IMR-90 (cell line): ENCODE data around the gene ADPRS. TPM values are rescaled to one million over a fixed set of nuclear protein-coding genes. Genes with fewer than 3 reads are reported as not detected.

ENCODE experiments used
- ATAC-seq: fragments of 200-7000 bp; cut with Tn5 transposase; 2 replicates; pipeline ENCODE4 v1.9.1; 2020; ENCODE audit warnings: low read depth, mild to moderate bottlenecking, moderate library complexity
- BruUV-seq: library from RNA; stranded (reverse); fragments of 400-500 nt; replicated peaks from 2 replicates; lab custom pipeline; 2021; lab: Mats Ljungman, UMichigan
- CTCF ChIA-PET: fragments of 300-600 bp; formaldehyde crosslinking; extraction: SDS; loops from one replicate; lab custom pipeline; 2021; ENCODE audit warnings: antibody characterized with exemption; lab: Yijun Ruan, JAX
- POLR2A ChIA-PET: fragments of 300-600 bp; sonication (Branson Sonifier 250); formaldehyde crosslinking; loops from one replicate; lab custom pipeline; 2022; ENCODE audit warnings: antibody characterized with exemption; ENCODE audit not compliant: unreplicated experiment; lab: Charles Lee
- DNase-seq: peaks from one replicate; pipeline ENCODE4 v3.0.0; 2013
- H2AFZ ChIP-seq: replicated peaks from 2 replicates; pipeline ENCODE3; 2013; ENCODE audit warnings: low read length, mild to moderate bottlenecking; ENCODE audit not compliant: poor library complexity
- H2AK5ac ChIP-seq: 2 replicates; pipeline ENCODE4 v1.6.1; 2013; ENCODE audit warnings: low read depth, low read length, inconsistent platforms
- H2AK9ac ChIP-seq: replicated peaks from 2 replicates; pipeline ENCODE3; 2013; ENCODE audit warnings: mild to moderate bottlenecking, low read depth, low read length, moderate library complexity; ENCODE audit not compliant: poor library complexity
- H2BK120ac ChIP-seq: 2 replicates; pipeline ENCODE4 v1.6.1; 2013; ENCODE audit warnings: low read depth, low read length, inconsistent platforms
- H2BK15ac ChIP-seq: 3 replicates; pipeline ENCODE4 v1.6.1; 2013; ENCODE audit warnings: low read depth, low read length, inconsistent platforms
- H2BK20ac ChIP-seq: 2 replicates; pipeline ENCODE4 v1.6.1; 2013; ENCODE audit warnings: low read depth, mild to moderate bottlenecking, inconsistent platforms, low read length, moderate library complexity
- H2BK5ac ChIP-seq: 2 replicates; pipeline ENCODE4 v1.6.1; 2013; ENCODE audit warnings: mild to moderate bottlenecking, low read depth, low read length, inconsistent platforms; ENCODE audit not compliant: poor library complexity, severe bottlenecking
- H3K14ac ChIP-seq: replicated peaks from 2 replicates; pipeline ENCODE4 v1.6.1; 2013; ENCODE audit warnings: low read depth, low read length, inconsistent platforms
- H3K18ac ChIP-seq: 2 replicates; pipeline ENCODE4 v1.6.1; 2013; ENCODE audit warnings: low read depth, low read length, control low read depth
- H3K23ac ChIP-seq: 2 replicates; pipeline ENCODE4 v1.6.1; 2013; ENCODE audit warnings: low read depth, low read length, inconsistent platforms
- H3K27ac ChIP-seq: 2 replicates; pipeline ENCODE4 v1.5.1; 2013; ENCODE audit warnings: mild to moderate bottlenecking, control low read depth, low read length; ENCODE audit not compliant: insufficient read depth
- H3K27me3 ChIP-seq: 2 replicates; pipeline ENCODE4 v1.6.1; 2013; ENCODE audit warnings: low read length; ENCODE audit not compliant: control insufficient read depth, insufficient read depth
- H3K36me3 ChIP-seq: 2 replicates; pipeline ENCODE4 v1.6.1; 2013; ENCODE audit warnings: low read length, mixed read lengths; ENCODE audit not compliant: control insufficient read depth, insufficient read depth
- H3K4ac ChIP-seq: 2 replicates; pipeline ENCODE4 v1.6.1; 2013; ENCODE audit warnings: low read depth, low read length, inconsistent platforms
- H3K4me1 ChIP-seq: 2 replicates; pipeline ENCODE4 v1.6.1; 2013; ENCODE audit warnings: low read length, mixed read lengths; ENCODE audit not compliant: control insufficient read depth, insufficient read depth
- H3K4me2 ChIP-seq: 2 replicates; pipeline ENCODE4 v1.6.1; 2013; ENCODE audit warnings: low read depth, mild to moderate bottlenecking, control low read depth, low read length, moderate library complexity
- H3K4me3 ChIP-seq: 2 replicates; pipeline ENCODE4 v1.5.1; 2013; ENCODE audit warnings: low read depth, mild to moderate bottlenecking, control low read depth, low read length, moderate library complexity; ENCODE audit not compliant: insufficient read depth
- H3K56ac ChIP-seq: 2 replicates; pipeline ENCODE4 v1.6.1; 2013; ENCODE audit warnings: low read length, inconsistent platforms; ENCODE audit not compliant: insufficient read depth; ENCODE audit errors: extremely low read depth
- H3K79me1 ChIP-seq, 2 experiments: 2 replicates each; pipeline ENCODE4 v1.6.1; 2013; ENCODE audit warnings: low read length in 2 of 2, inconsistent platforms in 1 of 2, low read depth in 1 of 2
- H3K9ac ChIP-seq: 2 replicates; pipeline ENCODE4 v1.6.1; 2013; ENCODE audit warnings: low read depth, low read length, control low read depth
- H3K9me1 ChIP-seq: 2 replicates; pipeline ENCODE4 v1.6.1; 2013; ENCODE audit warnings: low read length, inconsistent platforms; ENCODE audit not compliant: insufficient read depth
- H3K9me3 ChIP-seq: 2 replicates; pipeline ENCODE4 v1.6.1; 2013; ENCODE audit warnings: low read length; ENCODE audit not compliant: control insufficient read depth, insufficient read depth
- H4K20me1 ChIP-seq: 2 replicates; pipeline ENCODE4 v1.6.1; 2013; ENCODE audit warnings: low read length, inconsistent platforms; ENCODE audit not compliant: insufficient read depth
- H4K5ac ChIP-seq: 2 replicates; pipeline ENCODE4 v1.6.1; 2013; ENCODE audit warnings: mild to moderate bottlenecking, low read depth, low read length, control low read depth
- H4K8ac ChIP-seq, 2 experiments: 2 replicates each; pipeline ENCODE4 v1.6.1; 2013; ENCODE audit warnings: low read depth in 2 of 2, low read length in 2 of 2, control low read depth in 1 of 2, inconsistent platforms in 1 of 2
- H4K91ac ChIP-seq: 2 replicates; pipeline ENCODE4 v1.6.1; 2013; ENCODE audit warnings: low read depth, low read length, inconsistent platforms; ENCODE audit not compliant: insufficient read depth
- CHD1 ChIP-seq: IDR thresholded peaks from 2 replicates; pipeline ENCODE4 v1.6.1; 2012; ENCODE audit warnings: low read depth, low read length, improper control_type of control experiment
- MAZ ChIP-seq: IDR thresholded peaks from 2 replicates; pipeline ENCODE4 v1.6.1; 2012; ENCODE audit warnings: low read depth, mild to moderate bottlenecking, low read length, improper control_type of control experiment, moderate library complexity, borderline replicate concordance
- NFE2L2 ChIP-seq: fragments of 150-350 bp; IDR thresholded peaks from 2 replicates; pipeline ENCODE4 v1.6.1; 2016; ENCODE audit warnings: low read depth, mild to moderate bottlenecking, low read length
- POLR2A ChIP-seq: IDR thresholded peaks from 2 replicates; pipeline ENCODE4 v1.6.1; 2012; ENCODE audit warnings: mild to moderate bottlenecking, low read depth, low read length
- RAD21 ChIP-seq: IDR thresholded peaks from 2 replicates; pipeline ENCODE4 v1.6.1; 2012; ENCODE audit warnings: low read length, improper control_type of control experiment
- WGBS, 2 experiments: methylation state at CpG; one replicate each; pipeline versions ENCODE4 v1.1.5 to v1.1.7; 2013; ENCODE audit warnings: missing lambda C conversion rate in 2 of 2; ENCODE audit not compliant: insufficient read length in 1 of 2; ENCODE audit errors: extremely low coverage in 2 of 2; 5-methylcytosine and 5-hydroxymethylcytosine counted together
- dilution Hi-C: fragments of 300-500 bp; cut with HindIII; formaldehyde crosslinking; loops from one replicate; pipeline ENCODE4 v1.14.3; 2018; ENCODE audit warnings: low sequenced_read_pairs; ENCODE audit not compliant: unreplicated experiment
- in situ Hi-C: fragments of 300-500 bp; cut with MboI; formaldehyde crosslinking; loops from 3 replicates; pipeline ENCODE4 v1.14.3; 2019; ENCODE audit warnings: low sequenced_read_pairs, inconsistent platforms, mixed read lengths
- intact Hi-C: fragments of 100-400 bp; cut with micrococcal nuclease; formaldehyde crosslinking; loops from 2 replicates; pipeline ENCODE4 v1.10.0; 2022
- polyA plus RNA-seq, 3 experiments: library from polyadenylated mRNA; depleted of rRNA; stranded (reverse); fragments of >200 nt; gene quantifications; 2 replicates each; pipeline ENCODE4 v1.2.3, GENCODE V29; 2012; ENCODE audit warnings: low replicate concordance in 1 of 3
- total RNA-seq: library from RNA; depleted of rRNA; stranded (reverse); fragments of >200 nt; gene quantifications from 2 replicates; pipeline ENCODE4 v1.2.3, GENCODE V29; 2012
- TF ChIP-seq, protein P1 (sequence below): conservative IDR thresholded peaks from 2 replicates; pipeline ENCODE4 v1.5.1; 2012; ENCODE audit warnings: mild to moderate bottlenecking, low read depth, low read length, improper control_type of control experiment

Gene ADPRS
- total and polyA plus RNA-seq, 2 of the 4 experiments (the other 2 are of a cell fraction), result 31.0 to 37.2 TPM

DNA sequence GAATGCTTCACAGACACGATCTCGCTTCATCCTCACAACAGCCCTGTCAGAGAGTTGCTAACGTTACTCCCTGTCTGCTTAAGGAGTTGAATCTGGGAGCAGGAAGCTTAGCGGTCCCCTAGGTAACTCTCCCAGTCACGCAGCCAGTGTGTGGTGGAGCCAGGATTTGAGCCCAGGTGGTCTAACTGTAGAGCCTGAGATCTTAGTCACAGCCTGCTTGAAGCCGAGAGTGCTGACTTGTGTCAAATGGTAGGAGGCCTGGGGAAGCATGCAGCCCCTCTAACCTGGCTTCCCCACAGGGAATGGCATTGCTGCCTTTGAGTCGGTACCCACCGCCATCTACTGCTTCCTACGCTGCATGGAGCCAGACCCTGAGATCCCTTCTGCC is 4.1 kb downstream of the ADPRS start:
- H3K9me1 ChIP-seq, result peaks cover 5% of the 10 kb centered on the region; the same call in 1 of the 2 replicates
- no peak overlapping the region for H2AK9ac ChIP-seq
- H3K4me2 ChIP-seq, result no peak overlapping the region
- ATAC-seq (no peak), DNase-seq (no peak)
- H2BK120ac ChIP-seq, result no peak overlapping the region
- 100% methylated on average over 3 of the region's 9 CpGs; no CpG with 5 or more reads in 1 of the 2 experiments for WGBS, 2 experiments
- H3K4me3 ChIP-seq, result no peak overlapping the region
- no peak overlapping the region for H4K5ac ChIP-seq
- no peak overlapping the region for H2BK15ac ChIP-seq
- H3K27me3 ChIP-seq, result no peaks in the 10 kb centered on the region
- H2BK5ac ChIP-seq, result no peak overlapping the region
- no peak overlapping the region for H2AFZ ChIP-seq
- ChIA-PET POLR2A (no interaction called here), CTCF (no interaction called here)
- no peak overlapping the region for H3K4ac ChIP-seq
- H3K56ac ChIP-seq, result no peak overlapping the region
- peaks cover 7% of the 10 kb centered on the region; the same call in 1 of the 2 replicates for H4K20me1 ChIP-seq
- peaks cover 35% of the 10 kb centered on the region for H3K36me3 ChIP-seq
- intact Hi-C loops, result no loop called here
- no peak overlapping the region for H3K9ac ChIP-seq
- H3K4me1 ChIP-seq, result peaks cover 2% of the 10 kb centered on the region; the same call in 1 of the 2 replicates
- H2AK5ac ChIP-seq, result no peak overlapping the region
- H4K91ac ChIP-seq, result no peak overlapping the region
- H4K8ac ChIP-seq, result no peak overlapping the region
- no peak overlapping the region for H3K18ac ChIP-seq
- TF ChIP-seq POLR2A, result no peak
- no peak for TF ChIP-seq RAD21
- no peak for TF ChIP-seq MAZ
- TF ChIP-seq, protein P1, sequence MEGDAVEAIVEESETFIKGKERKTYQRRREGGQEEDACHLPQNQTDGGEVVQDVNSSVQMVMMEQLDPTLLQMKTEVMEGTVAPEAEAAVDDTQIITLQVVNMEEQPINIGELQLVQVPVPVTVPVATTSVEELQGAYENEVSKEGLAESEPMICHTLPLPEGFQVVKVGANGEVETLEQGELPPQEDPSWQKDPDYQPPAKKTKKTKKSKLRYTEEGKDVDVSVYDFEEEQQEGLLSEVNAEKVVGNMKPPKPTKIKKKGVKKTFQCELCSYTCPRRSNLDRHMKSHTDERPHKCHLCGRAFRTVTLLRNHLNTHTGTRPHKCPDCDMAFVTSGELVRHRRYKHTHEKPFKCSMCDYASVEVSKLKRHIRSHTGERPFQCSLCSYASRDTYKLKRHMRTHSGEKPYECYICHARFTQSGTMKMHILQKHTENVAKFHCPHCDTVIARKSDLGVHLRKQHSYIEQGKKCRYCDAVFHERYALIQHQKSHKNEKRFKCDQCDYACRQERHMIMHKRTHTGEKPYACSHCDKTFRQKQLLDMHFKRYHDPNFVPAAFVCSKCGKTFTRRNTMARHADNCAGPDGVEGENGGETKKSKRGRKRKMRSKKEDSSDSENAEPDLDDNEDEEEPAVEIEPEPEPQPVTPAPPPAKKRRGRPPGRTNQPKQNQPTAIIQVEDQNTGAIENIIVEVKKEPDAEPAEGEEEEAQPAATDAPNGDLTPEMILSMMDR, result no peak
- TF ChIP-seq NFE2L2, result no peak
- TF ChIP-seq CHD1, result no peak
- no peak overlapping the region for H3K27ac ChIP-seq
- in situ Hi-C loops, result no loop called here
- dilution Hi-C loops, result no loop called here
- H3K23ac ChIP-seq, result no peak overlapping the region
- H2BK20ac ChIP-seq, result no peak overlapping the region
- no peaks in the 10 kb centered on the region for H3K9me3 ChIP-seq
- H3K14ac ChIP-seq, result no peak overlapping the region
- peaks cover 38 to 47% of the 10 kb centered on the region in 2 experiments for H3K79me1 ChIP-seq
- BruUV-seq, result no TSS peak
